Measurements from ENCODE around the gene GFI1B.

GRCh38 chr9:133032171-133032570, 53.7 kb downstream of the GFI1B start:
- TF ChIP-seq CTCF (IDR thresholded peaks at IDR 0.05): no peak
- TF ChIP-seq EZH2 (IDR thresholded peaks at IDR 0.05): no peak
- TF ChIP-seq EZH2phosphoT487 (IDR thresholded peaks at IDR 0.05): no peak

Data from neural progenitor cell (in vitro differentiated cells).